ENCODE results near the gene TRIO. TPM values are rescaled to one million over a fixed set of nuclear protein-coding genes. Genes with fewer than 3 reads are reported as not detected.

The TRIO gene
- polyA plus RNA-seq, 10 donors: 151 to 228 (median 197) TPM

- DNase-seq: peak in 2 of 3 donors; percentile 28 to 41
Observed at GRCh38 chr5:14286574-14287421, 143.7 kb downstream of the TRIO start.

GRCh38 chr5:14292766-14293658, 149.9 kb downstream of the TRIO start:
- DNase-seq: peak in 1 of 3 donors; percentile 71

- DNase-seq: no peak
Observed at GRCh38 chr5:14295610-14296009, 152.5 kb downstream of the TRIO start.

GRCh38 chr5:14296533-14297331, 153.6 kb downstream of the TRIO start:
- no peak for DNase-seq

- DNase-seq: no peak
Observed at GRCh38 chr5:14297697-14298096, 154.6 kb downstream of the TRIO start.

GRCh38 chr5:14298126-14298847, 155.1 kb downstream of the TRIO start:
- no peak for DNase-seq

- DNase-seq: no peak
Observed at GRCh38 chr5:14299666-14300065, 156.5 kb downstream of the TRIO start.

GRCh38 chr5:14301186-14301585, 158.0 kb downstream of the TRIO start:
- DNase-seq: no peak

- no peak for DNase-seq
Observed at GRCh38 chr5:14302330-14302729, 159.2 kb downstream of the TRIO start.

- DNase-seq: no peak
Observed at GRCh38 chr5:14305045-14305444, 161.9 kb downstream of the TRIO start.

- DNase-seq: no peak
Observed at GRCh38 chr5:14306329-14306815, 163.2 kb downstream of the TRIO start.

GRCh38 chr5:14308384-14309154, 165.4 kb downstream of the TRIO start:
- DNase-seq: no peak

- no peak for DNase-seq
Observed at GRCh38 chr5:14309199-14309598, 166.1 kb downstream of the TRIO start.

- no peak for DNase-seq
Observed at GRCh38 chr5:14309878-14310531, 166.9 kb downstream of the TRIO start.

- no peak for DNase-seq
Observed at GRCh38 chr5:14310901-14311300, 167.8 kb downstream of the TRIO start.

GRCh38 chr5:14313986-14314690, 171.0 kb downstream of the TRIO start:
- DNase-seq: no peak

- no peak for DNase-seq
Observed at GRCh38 chr5:14316471-14316870, 173.3 kb downstream of the TRIO start.

GRCh38 chr5:14319102-14319501, 176.0 kb downstream of the TRIO start:
- DNase-seq: no peak

- no peak for DNase-seq
Observed at GRCh38 chr5:14321936-14322335, 178.8 kb downstream of the TRIO start.
